Liver (tissue), 3 donors: Measurements from ENCODE around the gene SMC6.

Experiments used
- ATF3 ChIP-seq: IDR thresholded peaks from 2 replicates; pipeline ENCODE4 v1.6.1; 2016; ENCODE audit warnings: antibody characterized with exemption
- CTCF ChIP-seq: fragments of 150-350 bp; IDR thresholded peaks from 2 replicates; pipeline ENCODE4 v1.5.1; 2017; ENCODE audit warnings: improper control_type of control experiment, low read depth, low read length; ENCODE audit not compliant: missing input control
- EGR1 ChIP-seq, 2 donors: IDR thresholded peaks; 2 replicates each; pipeline ENCODE4 v1.6.1; 2016 to 2018; ENCODE audit warnings: antibody characterized with exemption in 2 of 2, low read depth in 2 of 2
- GABPA ChIP-seq, 2 donors: IDR thresholded peaks in 1 of 2; conservative IDR thresholded peaks in 1 of 2; 2 replicates each; pipeline ENCODE4 v1.6.1; 2016; ENCODE audit warnings: antibody characterized with exemption in 2 of 2, mild to moderate bottlenecking in 1 of 2, moderate library complexity in 1 of 2
- JUND ChIP-seq, 2 donors: IDR thresholded peaks; 2 replicates each; pipeline ENCODE4 v1.6.1; 2016; ENCODE audit warnings: antibody characterized with exemption in 2 of 2
- MAX ChIP-seq: IDR thresholded peaks from 2 replicates; pipeline ENCODE4 v1.6.1; 2016; ENCODE audit warnings: antibody characterized with exemption
- RAD21 ChIP-seq, 2 donors: IDR thresholded peaks; 2 replicates each; pipeline ENCODE4 v1.6.1; 2016; ENCODE audit warnings: antibody characterized with exemption in 2 of 2, mild to moderate bottlenecking in 2 of 2
- REST ChIP-seq: IDR thresholded peaks from 2 replicates; pipeline ENCODE4 v1.6.1; 2016; ENCODE audit warnings: antibody characterized with exemption, mild to moderate bottlenecking
- SP1 ChIP-seq: IDR thresholded peaks from 2 replicates; pipeline ENCODE4 v1.6.1; 2018; ENCODE audit warnings: antibody characterized with exemption, mild to moderate bottlenecking
- TAF1 ChIP-seq: conservative IDR thresholded peaks from 2 replicates; pipeline ENCODE4 v1.6.1; 2016; ENCODE audit warnings: antibody characterized with exemption, mild to moderate bottlenecking
- YY1 ChIP-seq: IDR thresholded peaks from 2 replicates; pipeline ENCODE4 v1.6.1; 2016; ENCODE audit warnings: antibody characterized with exemption, mild to moderate bottlenecking
- ZBTB33 ChIP-seq: IDR thresholded peaks from 2 replicates; pipeline ENCODE4 v1.6.1; 2016; ENCODE audit warnings: antibody characterized with exemption
- donor health status: healthy.
- donor health status: healthy.

- TF ChIP-seq CTCF (peak; percentile 90), RAD21 (IDR thresholded peaks at IDR 0.05) (peak; percentile 83 to 89), JUND (IDR thresholded peaks at IDR 0.05) (peak; percentile 67 to 70), GABPA (IDR thresholded peaks at IDR 0.05 in 1 of 2, conservative IDR thresholded peaks at IDR 0.05 in 1 of 2) (no peak), MAX (no peak), ATF3 (no peak), EGR1 (IDR thresholded peaks at IDR 0.05; ENCODE audit: low read depth in 2 of 2) (no peak), YY1 (peak; percentile 76), ZBTB33 (no peak), SP1 (peak; percentile 16), REST (no peak), TAF1 (no peak)
Observed at GRCh38 chr2:17646081-17646554, 107.5 kb downstream of the SMC6 start.
